ENCODE results near the gene DNAJC8.
A peak's percentile ranks its signal among the peaks of the same experiment; 100 is the strongest.

DNAJC8 gene, protein sequence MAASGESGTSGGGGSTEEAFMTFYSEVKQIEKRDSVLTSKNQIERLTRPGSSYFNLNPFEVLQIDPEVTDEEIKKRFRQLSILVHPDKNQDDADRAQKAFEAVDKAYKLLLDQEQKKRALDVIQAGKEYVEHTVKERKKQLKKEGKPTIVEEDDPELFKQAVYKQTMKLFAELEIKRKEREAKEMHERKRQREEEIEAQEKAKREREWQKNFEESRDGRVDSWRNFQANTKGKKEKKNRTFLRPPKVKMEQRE

DNA sequence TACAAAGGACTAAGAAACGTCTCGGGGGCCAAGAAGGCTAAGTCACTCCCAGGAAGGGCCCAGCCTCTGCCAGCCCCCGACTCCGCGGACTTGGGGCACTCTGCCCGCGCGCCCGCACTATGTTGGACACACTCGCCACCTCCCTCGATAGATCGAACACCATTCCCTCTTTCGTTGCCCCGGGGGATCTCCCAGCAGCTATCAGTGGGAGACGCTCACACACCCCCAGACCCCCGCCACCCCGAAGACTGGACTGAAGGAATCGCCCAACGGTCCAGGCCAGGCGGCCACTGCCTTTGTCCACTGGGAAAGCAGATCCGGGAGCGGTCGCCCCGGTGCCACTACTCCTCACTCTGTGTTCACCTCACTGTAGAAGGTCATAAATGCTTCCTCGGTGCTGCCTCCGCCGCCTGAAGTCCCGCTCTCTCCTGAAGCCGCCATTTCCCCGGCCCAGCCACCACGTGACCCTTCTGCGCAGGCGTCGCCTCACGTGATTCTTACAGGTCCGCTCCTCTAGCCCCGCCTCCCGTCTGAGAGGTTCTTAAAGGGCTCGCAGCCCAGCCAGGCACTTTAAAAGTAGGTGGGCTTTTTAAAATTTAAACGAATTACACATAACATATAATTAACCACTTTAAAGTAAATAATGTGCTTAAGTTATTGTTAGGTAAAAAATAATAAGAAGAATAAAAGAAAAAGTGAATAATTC lies at the start of gene DNAJC8:
Gene DNAJC8, minus strand, starts transcription at position 472 of the 706 bp plus-strand sequence. Its CDS starts 31 bp downstream, at position 441.
- peak; percentile 86 to 94 (median 87) for DNase-seq

DNA sequence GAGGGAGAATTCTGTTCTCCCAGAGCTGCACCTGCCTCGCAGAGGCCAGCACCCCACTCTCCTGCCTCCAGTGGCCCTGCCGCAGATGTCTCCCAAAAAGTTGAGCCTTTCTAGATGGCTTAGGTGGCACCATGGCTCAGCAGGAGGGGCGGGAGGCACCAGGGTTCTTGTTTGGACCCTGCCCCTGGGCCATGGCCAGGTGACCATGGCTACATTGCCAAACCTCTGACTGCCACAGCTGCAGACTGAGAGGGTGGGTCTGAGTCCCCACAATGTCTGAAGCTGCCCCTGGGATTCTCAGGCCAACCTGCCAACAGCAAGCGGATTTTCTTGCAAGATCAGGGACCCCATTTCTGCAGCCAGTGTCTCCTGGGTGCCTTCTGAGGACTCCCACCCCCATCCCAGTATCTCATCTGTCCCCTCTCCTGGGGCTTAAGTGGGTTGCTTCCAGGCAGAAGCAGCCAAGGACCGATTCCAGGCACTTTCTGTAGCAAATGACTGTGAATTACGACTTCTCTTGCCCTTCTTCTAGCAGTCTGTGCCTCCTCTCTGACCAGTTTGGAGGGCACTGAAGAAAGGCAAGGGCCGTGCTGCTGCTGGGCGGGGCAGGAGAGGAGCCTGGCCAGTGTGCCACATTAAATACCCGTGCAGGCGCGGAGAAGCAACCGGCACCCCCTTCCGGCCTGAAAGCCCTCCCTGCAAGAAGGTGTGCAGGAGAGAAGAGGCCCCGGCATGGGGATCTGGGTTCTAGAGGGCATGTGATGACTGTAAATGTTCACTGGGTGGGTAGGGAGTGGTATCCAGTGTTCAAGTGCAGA lies 49.0 kb upstream of the DNAJC8 start:
- DNase-seq: peak in 1 of 6 experiments; percentile 7

DNA sequence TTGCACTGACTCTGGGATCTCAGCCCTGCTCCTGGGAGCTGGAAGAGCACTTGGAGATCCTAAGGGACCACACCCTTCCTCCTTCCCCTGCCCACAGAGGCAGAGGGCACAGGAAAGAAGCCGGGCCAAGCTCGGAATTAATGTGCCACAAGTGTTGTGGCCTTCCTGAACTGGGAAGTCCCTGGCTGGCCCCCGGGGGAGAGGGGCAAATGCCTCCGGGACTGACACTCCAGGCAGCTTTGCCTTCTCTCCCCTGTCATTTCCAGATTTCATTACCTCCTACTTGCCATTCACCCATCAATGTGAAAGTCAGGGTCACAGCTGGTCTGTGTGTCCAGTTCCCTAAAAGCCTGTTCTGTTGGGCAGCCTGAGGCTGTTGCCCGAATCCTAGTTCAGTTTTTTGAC lies 48.1 kb upstream of the DNAJC8 start:
- DNase-seq: no peak

DNA sequence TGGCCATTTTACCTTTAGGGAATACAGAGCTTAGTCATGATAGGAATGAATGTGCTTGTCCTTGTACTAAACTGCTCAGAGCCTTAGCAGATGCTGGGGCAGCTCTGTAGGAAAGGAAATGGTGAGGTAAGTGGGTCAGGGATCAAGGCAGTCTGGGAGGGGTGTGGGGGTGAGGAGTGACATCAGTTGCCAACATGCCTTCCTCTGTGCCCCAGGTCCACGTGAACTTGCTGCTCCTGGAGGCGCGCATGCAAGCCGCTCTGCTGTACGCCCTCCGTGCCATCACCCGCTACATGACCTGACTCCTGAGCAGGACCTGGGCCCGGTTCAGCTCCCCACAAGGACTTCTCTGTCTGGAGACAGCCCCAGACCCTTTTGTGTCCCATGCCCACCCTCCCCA lies 47.7 kb upstream of the DNAJC8 start:
- DNase-seq: no peak

DNA sequence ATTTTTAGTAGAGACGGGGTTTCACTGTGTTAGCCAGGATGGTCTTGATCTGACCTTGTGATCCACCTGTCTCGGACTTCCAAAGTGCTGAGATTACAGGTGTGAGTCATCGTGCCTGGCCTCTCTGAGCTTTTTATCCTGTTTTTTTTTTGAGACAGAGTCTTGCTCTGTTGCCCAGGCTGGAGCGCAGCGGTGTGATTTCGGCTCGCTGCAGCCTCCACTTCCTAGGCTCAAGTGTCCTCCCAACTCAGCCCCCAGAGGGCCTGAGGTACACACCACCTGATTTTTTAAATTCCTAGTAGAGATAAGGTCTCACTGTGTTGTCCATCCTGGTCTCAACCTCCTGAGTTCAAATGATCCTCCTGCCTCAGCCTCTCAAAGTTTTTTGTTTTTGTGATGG lies 46.9 kb upstream of the DNAJC8 start:
- DNase-seq: no peak

DNA sequence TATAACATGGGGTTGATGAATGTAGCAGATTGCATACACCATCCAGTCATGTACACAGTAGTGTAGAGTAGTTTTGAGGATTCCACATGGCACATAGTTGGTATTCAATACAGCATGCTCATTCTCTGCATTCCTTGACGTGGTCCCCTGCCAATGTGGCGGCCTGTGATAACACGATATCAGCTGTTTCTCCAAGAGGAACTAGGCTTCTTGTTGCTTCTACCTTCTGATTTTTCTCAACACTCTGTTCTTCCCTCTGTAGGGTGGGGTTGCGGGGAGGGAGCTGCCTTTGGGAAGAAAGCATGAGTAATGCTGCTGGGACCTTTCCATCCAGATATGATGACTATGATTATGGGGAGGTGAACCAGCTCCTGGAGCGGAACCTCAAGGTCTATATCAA lies 45.9 kb upstream of the DNAJC8 start:
- DNase-seq: no peak

DNA sequence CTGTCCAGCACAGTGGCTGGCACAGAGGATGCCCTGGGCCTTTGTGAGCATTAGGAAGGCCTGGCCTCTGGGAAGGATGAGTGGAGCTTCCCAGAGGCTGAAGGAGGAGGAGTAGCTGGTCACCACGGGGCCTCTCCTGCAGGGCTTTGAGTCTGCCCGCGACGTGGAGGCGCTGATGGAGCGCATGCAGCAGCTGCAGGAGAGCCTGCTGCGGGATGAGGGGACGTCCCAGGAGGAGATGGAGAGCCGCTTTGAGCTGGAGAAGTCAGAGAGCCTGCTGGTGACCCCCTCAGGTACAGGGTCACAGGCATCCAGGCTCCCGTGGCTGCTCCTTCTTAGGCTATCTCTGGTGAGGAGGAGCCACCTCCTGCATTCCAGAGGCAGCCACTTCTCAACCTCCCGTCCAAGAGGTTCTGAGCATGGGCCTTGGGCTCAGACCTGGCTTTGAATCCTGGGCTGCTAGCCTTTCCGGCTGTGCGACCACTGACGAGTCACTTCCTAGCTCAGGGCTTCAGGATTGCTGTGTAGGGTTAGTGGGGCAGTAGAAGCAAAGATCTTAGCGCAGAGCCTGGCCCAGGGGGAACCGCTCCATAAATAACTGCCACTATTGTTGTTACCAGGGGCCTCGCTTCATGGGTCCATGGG lies 40.5 kb upstream of the DNAJC8 start:
- DNase-seq: no peak

DNA sequence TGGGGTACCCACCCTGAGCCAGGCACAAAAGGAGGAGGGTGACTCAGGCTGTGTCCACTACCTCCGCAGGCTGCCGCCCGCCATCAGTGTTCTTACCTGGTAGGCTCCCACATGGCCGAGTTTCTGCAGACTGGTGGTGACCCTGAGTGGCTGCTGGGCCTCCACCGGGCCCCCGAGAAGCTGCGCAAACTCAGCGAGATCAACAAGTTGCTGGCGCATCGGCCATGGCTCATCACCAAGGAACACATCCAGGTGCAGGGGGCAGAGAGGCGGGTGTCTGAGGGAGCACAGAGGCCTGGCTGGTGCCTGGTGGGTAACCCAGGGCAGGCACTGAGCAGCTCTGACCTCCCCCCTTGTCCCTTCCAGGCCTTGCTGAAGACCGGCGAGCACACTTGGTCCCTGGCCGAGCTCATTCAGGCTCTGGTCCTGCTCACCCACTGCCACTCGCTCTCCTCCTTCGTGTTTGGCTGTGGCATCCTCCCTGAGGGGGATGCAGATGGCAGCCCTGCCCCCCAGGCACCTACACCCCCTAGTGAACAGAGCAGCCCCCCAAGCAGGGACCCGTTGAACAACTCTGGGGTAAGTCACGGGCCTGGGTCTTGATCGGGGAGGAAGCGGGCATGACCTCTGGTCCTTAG lies 39.5 kb upstream of the DNAJC8 start:
- DNase-seq: no peak

DNA sequence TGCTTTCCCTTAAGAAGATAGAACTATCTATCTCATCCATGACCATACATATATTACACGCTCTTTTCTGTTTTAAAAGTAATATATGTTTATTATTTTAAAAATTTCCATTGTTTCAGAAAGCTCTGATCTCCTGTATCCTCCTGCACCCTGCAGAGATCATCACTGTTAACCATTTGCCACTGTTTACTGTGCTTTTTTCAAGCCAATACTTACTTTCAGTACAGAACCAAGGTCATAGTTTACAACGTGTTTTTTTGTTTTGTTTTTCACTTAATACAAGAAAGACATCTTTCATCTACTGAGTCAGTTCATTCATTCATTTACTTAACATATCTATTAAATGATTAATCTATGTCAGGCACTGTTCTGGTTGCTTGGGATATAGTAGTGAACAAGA lies 36.7 kb upstream of the DNAJC8 start:
- no peak for DNase-seq

DNA sequence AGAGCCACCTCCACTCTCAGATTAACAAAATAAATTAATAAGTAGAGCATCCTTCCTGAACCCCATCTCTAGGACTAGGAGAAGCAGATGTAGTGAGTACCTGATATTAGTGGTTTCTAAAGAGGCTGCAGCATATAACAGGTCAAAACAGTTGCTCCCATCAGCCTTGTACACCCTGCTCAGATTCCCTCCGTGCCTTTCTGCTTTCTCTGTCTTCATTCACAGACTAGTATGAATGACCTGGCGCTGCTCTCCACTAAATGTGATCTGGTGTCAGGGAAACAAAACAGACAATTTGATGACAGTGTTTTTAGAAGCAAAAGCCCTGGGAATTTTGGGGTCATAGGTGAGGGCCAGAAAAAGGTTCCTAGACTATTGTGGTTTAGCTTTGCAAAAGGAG lies 34.8 kb upstream of the DNAJC8 start:
- no peak for DNase-seq

DNA sequence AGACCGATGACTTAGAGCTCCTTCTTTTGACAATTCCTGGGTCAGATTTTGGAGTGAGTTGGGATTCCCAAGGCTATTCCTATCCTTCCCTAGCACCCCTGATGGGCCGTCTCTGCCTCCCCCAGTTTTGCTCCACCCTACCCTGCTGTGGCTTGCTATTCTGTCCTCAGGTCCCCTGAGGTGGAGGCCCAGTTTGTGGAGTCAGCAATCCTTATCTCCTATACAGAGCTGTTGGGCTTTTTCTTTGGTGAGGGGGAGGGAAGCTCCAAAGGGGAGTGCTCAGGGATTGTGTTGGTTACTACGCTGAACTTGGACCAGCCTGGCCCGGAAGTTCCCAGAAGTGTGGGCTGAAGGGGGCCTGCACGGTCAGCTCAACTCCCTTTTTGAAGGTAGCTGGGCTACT lies 34.1 kb upstream of the DNAJC8 start:
- DNase-seq: no peak

DNA sequence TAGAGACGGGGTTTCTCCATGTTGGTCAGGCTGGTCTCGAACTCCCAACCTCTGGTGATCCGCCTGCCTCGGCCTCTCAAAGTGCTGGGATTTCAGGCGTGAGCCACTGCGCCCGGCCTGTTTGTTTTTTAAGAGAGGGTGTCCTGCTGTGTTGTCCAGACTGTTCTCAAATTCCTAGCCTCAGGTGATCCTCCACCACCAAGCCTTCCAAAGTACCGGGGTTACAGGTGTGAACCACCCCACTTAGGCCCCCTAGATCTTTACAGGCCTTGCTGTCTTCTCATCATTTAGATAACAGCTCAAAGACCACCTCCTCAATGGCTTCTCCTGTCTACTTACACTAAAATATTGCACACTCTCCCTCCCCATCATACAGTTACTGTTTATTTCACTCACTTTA lies 32.7 kb upstream of the DNAJC8 start:
- DNase-seq: no peak

DNA sequence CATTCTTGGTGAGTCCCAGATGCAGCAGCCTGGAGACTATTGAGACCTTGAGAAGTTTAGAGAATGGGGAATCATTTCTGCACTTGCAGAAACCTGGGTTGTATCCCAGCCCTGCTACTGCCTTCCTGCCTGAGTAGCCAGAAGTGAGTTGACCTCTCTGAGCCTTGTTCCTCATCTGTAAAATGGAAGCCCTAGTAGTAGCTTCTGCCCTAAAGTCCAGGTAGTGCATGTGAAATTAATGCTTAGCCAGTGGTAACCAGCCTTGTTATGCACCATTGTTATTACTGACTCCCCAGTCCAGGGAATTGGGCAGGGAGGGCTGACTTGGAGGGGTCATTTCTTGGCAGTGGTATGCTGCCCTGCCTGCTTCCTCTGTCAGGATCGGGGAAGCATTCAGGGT lies 32.1 kb upstream of the DNAJC8 start:
- no peak for DNase-seq

DNA sequence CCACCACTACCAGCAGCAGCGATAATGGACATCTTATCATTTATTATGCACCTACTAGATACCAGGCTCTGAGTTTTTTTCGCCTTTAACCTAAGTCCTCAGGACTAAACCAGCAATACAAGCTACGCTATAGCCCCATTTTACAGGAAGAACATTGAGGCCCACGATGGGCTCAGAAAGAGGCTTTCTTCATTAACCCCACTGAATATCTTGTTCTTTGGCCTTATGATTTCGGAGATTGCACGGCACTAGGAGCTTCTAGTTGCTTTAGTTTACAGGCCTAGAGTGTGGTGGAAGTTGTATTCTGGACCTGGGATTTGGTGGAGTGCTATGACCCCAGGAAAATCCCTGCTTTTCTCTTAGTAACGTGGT lies 28.0 kb upstream of the DNAJC8 start:
- no peak for DNase-seq

DNA sequence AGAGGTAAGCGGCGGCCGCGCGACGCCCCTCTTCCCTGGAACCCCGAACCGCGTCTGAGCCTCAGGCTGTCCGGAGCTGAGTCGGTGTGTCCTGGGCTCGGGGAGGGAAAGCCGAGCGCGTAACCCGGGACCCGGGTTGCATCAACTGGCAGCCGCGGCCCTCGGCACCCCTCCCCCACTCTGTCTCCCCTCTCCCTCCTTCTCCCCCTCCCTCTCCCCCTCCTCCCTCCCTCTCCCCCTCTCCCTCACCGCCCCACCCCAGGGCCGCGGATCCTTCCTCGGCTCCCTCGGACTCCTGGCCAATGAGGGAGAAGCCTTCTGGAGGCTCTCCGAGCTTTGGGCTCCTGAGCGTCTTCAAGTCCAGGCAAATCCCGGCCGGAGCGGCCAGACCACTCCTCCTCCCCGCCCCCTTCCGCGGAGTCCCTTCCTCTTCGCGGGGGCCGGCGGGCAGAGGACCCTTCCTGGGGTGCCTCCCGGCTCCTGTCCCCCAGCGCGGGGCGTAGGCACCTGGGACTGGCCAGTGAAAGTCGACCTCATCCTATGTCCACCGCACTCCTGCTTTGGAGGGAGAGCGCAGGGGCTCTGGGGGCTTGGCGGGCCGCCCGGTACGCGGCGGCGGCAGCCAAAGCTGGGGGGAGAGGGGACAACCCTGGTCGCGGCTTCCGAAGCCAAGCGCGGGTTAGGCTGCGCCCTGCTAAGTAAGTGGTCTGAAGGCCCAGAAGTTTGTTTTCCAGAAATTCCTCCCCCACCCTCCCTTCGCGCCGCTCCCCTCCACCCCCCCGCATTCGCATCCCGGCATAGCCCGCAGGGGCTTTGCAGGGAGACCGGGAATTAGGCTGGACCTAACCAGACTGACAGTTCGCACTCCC lies 27.3 kb upstream of the DNAJC8 start:
- peak in 2 of 6 experiments; percentile 34 to 50 for DNase-seq

DNA sequence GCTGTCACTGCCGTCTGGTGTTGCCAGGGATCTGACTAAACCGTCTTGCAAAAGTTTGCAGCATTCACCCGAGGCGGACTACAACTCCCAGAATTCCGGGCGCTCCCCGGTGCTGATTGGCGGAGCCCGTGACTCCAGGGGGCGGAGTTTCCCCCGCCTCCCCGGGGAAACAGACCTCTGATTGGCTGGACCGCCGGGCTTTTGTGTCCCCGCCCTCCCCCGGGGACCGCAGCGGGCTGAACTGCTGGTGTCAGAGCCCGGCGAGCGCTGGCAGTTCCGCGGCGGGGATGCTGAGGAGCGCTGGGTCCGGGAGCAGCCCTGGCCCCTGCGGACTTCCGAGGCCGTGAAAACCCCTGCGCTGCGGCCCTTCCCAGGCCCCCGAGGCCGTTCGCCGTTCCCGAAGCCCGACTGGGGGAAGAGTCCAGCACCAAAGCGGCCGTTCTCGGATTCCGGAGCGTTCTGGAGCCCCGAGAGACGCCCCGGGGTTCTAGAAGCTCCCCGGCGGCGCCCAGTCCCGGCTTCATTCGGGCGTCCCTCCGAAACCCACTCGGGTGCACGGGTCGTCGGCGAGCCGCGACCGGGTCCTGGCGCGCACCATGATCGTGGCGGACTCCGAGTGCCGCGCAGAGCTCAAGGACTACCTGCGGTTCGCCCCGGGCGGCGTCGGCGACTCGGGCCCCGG lies 26.6 kb upstream of the DNAJC8 start, which contains the start of gene SESN2:
Gene SESN2, plus strand, starts transcription at position 267 of the 682 bp plus-strand sequence. Its CDS starts 330 bp downstream, at position 597.
- DNase-seq: peak; percentile 97 to 99 (median 98)

DNA sequence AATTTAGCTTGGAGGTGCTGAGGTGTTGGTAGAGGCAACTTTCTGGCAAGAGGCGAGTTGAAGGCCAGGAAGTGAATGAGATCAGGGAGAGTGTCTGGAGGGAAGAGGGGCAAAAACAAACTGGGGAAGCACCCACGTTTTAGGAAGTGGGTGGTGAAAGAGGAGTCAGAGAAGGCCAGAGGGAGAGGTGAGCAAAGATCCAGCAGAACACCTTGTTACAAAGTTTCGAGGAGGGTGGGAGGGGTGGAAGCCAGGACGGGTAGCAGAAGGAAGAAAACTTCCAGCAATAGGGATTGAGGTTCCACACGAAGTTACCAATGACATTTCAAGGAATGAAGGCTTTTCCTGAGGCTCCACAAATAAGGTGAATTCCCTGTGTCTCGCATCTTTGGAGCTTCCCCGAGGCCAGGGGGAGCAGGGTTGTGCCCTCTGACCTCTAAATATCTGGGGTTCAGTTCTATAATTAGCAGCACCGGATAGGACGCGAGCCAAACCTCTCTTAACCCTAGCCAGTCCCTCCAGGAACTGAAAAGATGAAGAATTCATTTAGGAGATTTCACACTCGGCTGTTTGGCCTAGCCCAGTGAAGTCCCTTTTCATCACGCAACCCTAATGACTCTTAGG lies 25.9 kb upstream of the DNAJC8 start:
- DNase-seq: no peak

DNA sequence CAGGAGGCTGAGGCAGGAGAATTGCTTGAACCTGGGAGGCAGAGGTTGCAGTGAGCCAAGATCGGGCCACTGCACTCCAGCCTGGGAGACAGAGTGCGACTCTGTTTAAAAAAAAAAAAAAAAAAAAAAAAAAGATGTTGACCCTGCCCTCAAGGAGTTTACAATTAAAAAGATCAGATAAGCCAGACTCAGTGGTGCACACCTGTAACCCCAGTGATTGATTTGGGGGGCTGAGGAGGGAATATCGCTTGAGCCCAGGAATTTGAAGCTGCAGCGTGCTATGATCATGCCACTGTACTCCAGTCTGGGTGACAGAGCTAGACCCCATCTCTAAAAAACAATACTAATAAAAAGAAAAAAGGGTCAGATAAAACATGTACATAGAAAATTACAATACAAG lies 24.9 kb upstream of the DNAJC8 start:
- DNase-seq: no peak

DNA sequence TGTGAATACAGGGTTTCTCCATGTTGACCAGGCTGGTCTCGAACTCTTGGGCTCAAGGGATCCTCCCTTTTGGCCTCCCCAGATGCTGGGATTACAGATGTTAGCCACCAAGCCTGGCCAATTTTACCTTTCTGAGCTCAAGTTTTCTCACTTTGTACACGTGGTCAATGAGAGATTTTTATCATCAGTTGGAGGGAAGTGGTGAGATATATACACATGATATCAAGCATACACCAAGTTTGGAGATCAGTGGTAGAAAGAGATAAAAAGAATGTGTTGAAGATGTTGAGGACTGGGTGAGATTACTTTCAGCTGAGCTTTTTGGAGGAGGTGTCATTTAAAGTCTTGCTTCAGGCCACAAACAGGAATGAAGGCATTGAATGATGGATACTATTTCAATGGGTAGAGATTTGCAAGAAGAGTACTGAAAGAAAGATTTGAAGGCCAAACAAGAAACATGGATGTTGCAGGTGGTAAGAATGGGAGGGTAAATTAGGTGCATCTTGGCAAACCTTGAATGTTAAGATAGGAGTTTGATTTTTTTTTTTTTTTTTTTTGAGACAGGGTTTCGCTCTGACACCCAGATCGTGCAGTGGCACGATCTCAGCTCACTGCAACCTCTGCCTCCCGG lies 23.5 kb upstream of the DNAJC8 start:
- DNase-seq: peak in 3 of 6 experiments; percentile 37 to 51 (median 38)

DNA sequence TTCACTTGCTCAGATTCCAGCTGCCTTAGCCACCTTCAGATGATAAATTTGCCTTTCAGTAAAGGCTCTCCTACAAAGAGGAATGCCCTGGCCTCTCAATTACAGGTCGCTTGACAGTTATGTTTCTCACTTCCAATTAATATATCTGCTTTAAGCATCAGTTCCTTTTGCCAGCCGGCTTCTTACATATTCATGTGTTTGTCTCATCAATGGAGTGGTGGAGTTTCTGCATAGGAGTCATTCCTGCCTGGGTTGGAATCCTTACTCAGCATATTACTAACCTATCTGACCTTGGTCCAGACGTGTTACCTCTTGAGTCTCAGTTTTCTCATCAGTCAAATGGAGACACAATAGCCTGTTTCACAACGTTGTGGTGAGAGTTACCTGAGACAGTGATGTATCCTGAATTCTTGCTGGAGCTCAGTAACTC lies 17.1 kb upstream of the DNAJC8 start:
- no peak for DNase-seq
